HG02884 (cell line): Measurements from ENCODE around the gene METAP2.
"Not testable (repeated sequence)": the region's sequence is repeated elsewhere in the genome, so short reads cannot be mapped to it uniquely, and the experiment has no call there.

ENCODE experiments used
- ATAC-seq: cut with Tn5 transposase; IDR thresholded peaks from one replicate; pipeline ENCODE4 v1.9.1; 2021; ENCODE audit warnings: mild to moderate bottlenecking, moderate library complexity; ENCODE audit not compliant: unreplicated experiment

The METAP2 gene

GRCh38 chr12:95473884-95474659, at the start of gene METAP2:
METAP2 (plus strand) TSS chr12:95474152; CDS start chr12:95474180, 28 bp downstream.
- peak; percentile 96 for ATAC-seq

GRCh38 chr12:95424271-95424994, 49.5 kb upstream of the METAP2 start:
- no peak for ATAC-seq

GRCh38 chr12:95429172-95429510, 44.8 kb upstream of the METAP2 start:
- ATAC-seq: no peak

- no peak for ATAC-seq
These were observed 42.8 kb upstream of the METAP2 start for GRCh38 chr12:95431120-95431519.

GRCh38 chr12:95435355-95435754, 38.6 kb upstream of the METAP2 start:
- no peak for ATAC-seq

GRCh38 chr12:95437565-95437964, 36.4 kb upstream of the METAP2 start:
- ATAC-seq: no peak

GRCh38 chr12:95439461-95440230, 34.3 kb upstream of the METAP2 start:
- ATAC-seq: no peak

GRCh38 chr12:95440401-95440800, 33.6 kb upstream of the METAP2 start:
- no peak for ATAC-seq

GRCh38 chr12:95443459-95443858, 30.5 kb upstream of the METAP2 start:
- no peak for ATAC-seq

GRCh38 chr12:95445099-95445498, 28.9 kb upstream of the METAP2 start:
- ATAC-seq: not testable (repeated sequence)

- ATAC-seq: no peak
These were observed 28.0 kb upstream of the METAP2 start for GRCh38 chr12:95445884-95446505.

GRCh38 chr12:95446506-95446900, 27.4 kb upstream of the METAP2 start:
- ATAC-seq: no peak

GRCh38 chr12:95449656-95450055, 24.3 kb upstream of the METAP2 start:
- ATAC-seq: not testable (repeated sequence)

GRCh38 chr12:95452501-95452900, 21.5 kb upstream of the METAP2 start:
- not testable (repeated sequence) for ATAC-seq

- ATAC-seq: not testable (repeated sequence)
These were observed 20.1 kb upstream of the METAP2 start for GRCh38 chr12:95453881-95454280.

GRCh38 chr12:95454780-95455215, 19.2 kb upstream of the METAP2 start:
- ATAC-seq: not testable (repeated sequence)

GRCh38 chr12:95457605-95458004, 16.3 kb upstream of the METAP2 start:
- ATAC-seq: not testable (repeated sequence)

- no peak for ATAC-seq
These were observed 15.2 kb upstream of the METAP2 start for GRCh38 chr12:95458761-95459160.

GRCh38 chr12:95459310-95459709, 14.6 kb upstream of the METAP2 start:
- no peak for ATAC-seq

- ATAC-seq: no peak
These were observed 13.8 kb upstream of the METAP2 start for GRCh38 chr12:95460105-95460504.

GRCh38 chr12:95460896-95461295, 13.1 kb upstream of the METAP2 start:
- ATAC-seq: no peak
